ENCODE measurements around the gene RARB. TPM values are rescaled to one million over a fixed set of nuclear protein-coding genes. Genes with fewer than 3 reads are reported as not detected.

RARB gene
- total RNA-seq, 2 donors from 2014 or later, result 15.2 to 22.8 TPM

GRCh38 chr3:25620493-25620892 lies 192.4 kb downstream of the RARB start:
- no peak for DNase-seq (ENCODE audit: low spot score)
- no peaks in the 10 kb centered on the region for H3K9me3 ChIP-seq
- H3K27ac ChIP-seq, result no peak overlapping the region
- H3K4me1 ChIP-seq, result no peaks in the 10 kb centered on the region
- no peak for TF ChIP-seq CTCF (IDR thresholded peaks at IDR 0.05)
- H3K4me3 ChIP-seq, result no peak overlapping the region
- H3K27me3 ChIP-seq, result no peaks in the 10 kb centered on the region
- H3K36me3 ChIP-seq, result peaks cover 59% of the 10 kb centered on the region

- Histone ChIP-seq H3K9me3 (no peaks in the 10 kb centered on the region), H3K4me3 (no peak overlapping the region), H3K4me1 (no peaks in the 10 kb centered on the region), H3K27ac (no peak overlapping the region), H3K27me3 (no peaks in the 10 kb centered on the region), H3K36me3 (peaks cover 55% of the 10 kb centered on the region)
- no peak for DNase-seq (ENCODE audit: low spot score)
- no peak for TF ChIP-seq CTCF (IDR thresholded peaks at IDR 0.05)
These were observed 193.0 kb downstream of the RARB start for GRCh38 chr3:25621087-25621486.

- Histone ChIP-seq H3K4me1 (no peaks in the 10 kb centered on the region), H3K36me3 (peaks cover 75% of the 10 kb centered on the region)
- no peak for TF ChIP-seq CTCF (IDR thresholded peaks at IDR 0.05)
These were observed 203.9 kb downstream of the RARB start for GRCh38 chr3:25631989-25632388.

GRCh38 chr3:25633919-25634318 lies 205.9 kb downstream of the RARB start:
- no peaks in the 10 kb centered on the region for H3K4me1 ChIP-seq
- TF ChIP-seq CTCF (IDR thresholded peaks at IDR 0.05), result no peak
- no peaks in the 10 kb centered on the region for H3K9me3 ChIP-seq
- peaks cover 55% of the 10 kb centered on the region for H3K36me3 ChIP-seq
- H3K4me3 ChIP-seq, result no peak overlapping the region
- H3K27ac ChIP-seq, result no peak overlapping the region
- no peak for DNase-seq (ENCODE audit: low spot score)
- H3K27me3 ChIP-seq, result no peaks in the 10 kb centered on the region

More at GRCh38 chr3:25631989-25632388, 203.9 kb downstream of the RARB start:
- Histone ChIP-seq H3K27me3 (no peaks in the 10 kb centered on the region), H3K4me3 (no peak overlapping the region), H3K27ac (no peak overlapping the region), H3K9me3 (no peaks in the 10 kb centered on the region)
- DNase-seq (ENCODE audit: low spot score), result no peak

- DNase-seq (ENCODE audit: low spot score), result no peak
- Histone ChIP-seq H3K4me3 (no peak overlapping the region), H3K27me3 (no peaks in the 10 kb centered on the region), H3K4me1 (no peaks in the 10 kb centered on the region), H3K27ac (no peak overlapping the region), H3K9me3 (no peaks in the 10 kb centered on the region), H3K36me3 (peaks cover 46% of the 10 kb centered on the region)
- no peak for TF ChIP-seq CTCF (IDR thresholded peaks at IDR 0.05)
These were observed 207.0 kb downstream of the RARB start for GRCh38 chr3:25635038-25635437.

Other genes with a start within 250 kb of the RARB start
- 10 to 100 TPM; 67.2 to 91.4 TPM for gene TOP2B, start 236.6 kb downstream of the RARB start, total RNA-seq